HG03095 (cell line): ENCODE measurements around the gene WNT11.

ENCODE experiments used
- ATAC-seq: cut with Tn5 transposase; IDR thresholded peaks from one replicate; pipeline ENCODE4 v1.9.1; 2021; ENCODE audit warnings: moderate library complexity; ENCODE audit not compliant: unreplicated experiment

The WNT11 gene

GRCh38 chr11:76206327-76207081 lies at the start of gene WNT11:
Gene WNT11 (minus strand): TSS chr11:76206502. CDS start chr11:76206407, 95 bp downstream.
- no peak for ATAC-seq

DNA sequence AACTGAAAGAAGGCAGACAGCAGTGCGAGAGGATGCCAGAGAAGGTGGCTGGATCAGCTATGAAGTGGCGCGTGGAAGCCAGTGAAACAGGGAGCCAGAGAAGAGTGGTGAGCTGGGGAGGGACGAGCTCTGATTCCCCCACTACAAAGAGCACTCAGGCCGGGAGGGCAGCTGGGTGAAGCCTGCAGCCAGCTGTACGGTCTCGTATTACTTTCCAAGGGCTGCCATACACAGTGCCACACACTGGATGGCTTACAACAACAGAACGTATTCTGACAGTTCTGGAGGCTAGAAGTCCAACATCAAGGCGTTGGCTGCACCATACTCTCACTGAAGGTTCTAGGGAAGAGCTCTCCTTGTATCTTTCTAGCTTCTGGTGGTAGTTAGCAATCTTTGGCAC lies 47.1 kb upstream of the WNT11 start:
- no peak for ATAC-seq

DNA sequence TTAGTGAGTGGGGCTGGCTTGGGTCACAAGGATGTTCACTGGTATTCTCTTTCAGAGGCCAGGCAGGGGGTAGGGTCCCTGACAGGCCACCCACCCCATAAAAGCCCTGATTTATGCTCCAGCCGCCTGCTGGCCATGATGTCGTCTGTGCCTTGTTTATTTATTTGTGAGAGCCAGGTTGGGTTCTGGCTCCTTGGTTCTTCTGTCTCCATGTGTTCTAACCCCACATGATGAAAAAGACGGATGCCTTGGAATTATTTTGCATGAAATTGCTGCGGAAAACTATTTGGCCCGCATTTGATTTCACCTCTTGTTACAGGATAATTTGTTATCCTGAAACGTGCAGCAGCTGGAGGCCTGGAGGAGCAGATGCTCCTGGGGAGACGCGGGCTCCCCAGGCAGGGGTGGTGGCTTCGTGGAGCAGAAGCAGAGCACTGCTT lies 46.3 kb upstream of the WNT11 start:
- no peak for ATAC-seq

GRCh38 chr11:76251576-76251975 lies 45.3 kb upstream of the WNT11 start:
- ATAC-seq: no peak

DNA sequence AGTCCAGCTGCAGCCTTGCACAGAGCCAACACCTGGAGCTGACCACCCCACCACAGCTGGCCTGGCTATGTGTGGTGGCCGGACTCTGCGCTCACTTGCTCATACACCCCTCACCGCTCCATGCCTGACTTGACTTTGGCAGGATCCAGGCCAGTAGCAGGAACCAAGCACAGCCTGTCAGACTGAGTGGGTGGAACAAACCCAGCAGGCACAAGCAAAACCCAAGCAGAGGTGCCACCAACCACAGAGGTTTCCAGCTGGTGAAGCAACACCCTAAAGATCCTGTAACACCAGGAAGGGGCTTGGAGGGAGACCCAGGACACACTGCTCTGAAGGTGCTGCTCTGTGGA lies 44.9 kb upstream of the WNT11 start:
- ATAC-seq: no peak

DNA sequence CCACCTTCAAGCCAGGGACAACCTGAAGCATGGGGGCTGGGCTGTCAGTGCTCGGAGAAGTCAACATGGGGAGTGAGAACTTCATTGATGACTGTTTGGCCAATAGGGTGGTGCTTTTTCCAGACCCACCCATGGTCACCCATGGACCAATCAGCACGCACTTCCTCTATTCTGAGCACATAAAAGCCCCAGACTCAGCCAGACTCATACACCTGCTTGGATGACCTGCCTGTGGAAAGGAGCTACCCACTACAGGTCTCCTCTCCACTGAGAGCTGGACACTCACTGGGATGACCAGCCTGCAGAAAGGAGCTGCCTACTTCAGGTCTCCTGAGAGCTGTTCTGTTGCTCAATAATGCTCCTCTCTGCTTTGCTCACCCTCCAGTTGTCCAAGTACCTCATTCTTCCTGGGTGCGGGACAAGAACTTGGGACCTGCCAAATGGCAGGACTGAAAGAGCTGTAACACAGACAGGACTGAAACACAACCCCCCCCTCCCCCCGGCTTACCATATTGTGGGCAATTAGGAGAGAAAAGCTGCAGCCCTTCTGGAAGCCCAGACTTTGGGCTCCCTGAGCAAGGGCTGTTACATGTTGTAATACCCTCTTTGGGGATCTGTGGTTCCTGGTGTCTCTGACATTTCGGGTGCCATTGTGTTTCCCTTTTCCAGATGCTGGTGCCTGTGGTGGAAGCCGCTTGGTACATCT lies 44.4 kb upstream of the WNT11 start:
- ATAC-seq: no peak

DNA sequence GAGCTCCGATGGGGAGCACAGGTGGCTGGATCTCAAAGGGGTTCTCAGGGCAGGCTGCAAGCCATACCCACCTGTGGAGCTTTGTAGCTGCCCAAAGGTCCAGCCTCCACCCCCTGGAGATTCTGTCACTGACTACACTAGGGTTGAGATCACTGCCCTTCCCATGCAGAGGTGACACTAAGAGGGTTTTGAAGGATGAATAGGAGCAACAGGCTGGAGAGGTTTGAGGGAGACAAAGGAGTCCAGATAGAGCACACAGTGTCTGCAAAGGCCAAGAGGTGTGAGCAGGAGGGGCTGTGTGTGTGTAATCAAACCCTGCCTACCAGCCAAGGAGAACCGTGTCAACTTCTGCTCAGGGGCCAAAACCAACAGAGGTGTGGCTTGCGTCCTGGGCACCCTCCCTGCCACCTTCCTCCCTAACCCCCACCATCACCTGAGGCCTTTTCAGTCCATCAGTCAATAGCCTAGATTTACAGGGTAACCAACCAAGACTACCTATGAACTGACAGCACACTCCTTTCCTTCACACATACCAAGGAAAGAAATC lies 43.0 kb upstream of the WNT11 start:
- ATAC-seq: no peak

DNA sequence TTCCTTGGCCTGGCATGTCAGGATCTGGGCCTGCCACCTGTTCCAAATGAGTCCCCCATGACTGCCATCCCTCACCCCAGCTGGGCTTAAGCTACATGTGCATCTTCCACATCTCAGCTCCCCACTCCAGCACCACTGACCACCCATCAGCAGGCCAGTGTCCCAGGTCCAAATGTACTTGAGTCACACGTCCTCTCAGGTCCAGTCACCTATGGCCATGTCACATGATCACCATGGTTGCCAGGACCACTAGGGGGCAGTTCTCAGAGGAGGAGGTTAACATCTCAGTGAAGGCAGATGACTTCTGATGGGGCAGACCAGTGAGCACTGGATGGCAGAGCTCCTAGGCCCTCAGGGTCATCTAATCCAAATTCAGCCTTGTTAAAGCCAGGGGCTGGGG lies 41.9 kb upstream of the WNT11 start:
- ATAC-seq: no peak

DNA sequence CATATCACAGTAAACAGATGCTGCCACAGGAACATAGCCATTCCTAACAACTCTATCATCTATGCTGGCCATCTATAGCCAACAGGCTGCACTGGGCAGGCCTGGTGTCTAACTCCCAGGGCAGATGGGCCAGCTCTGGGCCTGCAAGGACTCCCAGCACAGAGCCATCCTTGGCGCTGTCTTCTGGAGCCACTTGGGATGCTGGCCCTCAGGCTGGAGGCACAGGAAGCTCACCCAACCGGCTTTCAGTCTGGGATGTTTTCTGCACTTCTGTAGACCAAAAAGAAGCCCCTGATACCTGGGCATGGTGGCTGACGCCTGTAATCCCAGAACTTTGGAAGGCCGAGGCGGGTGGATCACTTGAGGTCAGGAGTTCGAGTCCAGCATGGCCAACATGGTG lies 40.8 kb upstream of the WNT11 start:
- ATAC-seq: no peak

- ATAC-seq: no peak
Observed at GRCh38 chr11:76246271-76246933, 40.1 kb upstream of the WNT11 start.

- no peak for ATAC-seq
Observed at GRCh38 chr11:76245720-76246119, 39.4 kb upstream of the WNT11 start.

GRCh38 chr11:76244316-76244851 lies 38.1 kb upstream of the WNT11 start:
- ATAC-seq: no peak

GRCh38 chr11:76243957-76244285 lies 37.6 kb upstream of the WNT11 start:
- no peak for ATAC-seq

GRCh38 chr11:76243193-76243956 lies 37.1 kb upstream of the WNT11 start:
- ATAC-seq: no peak

- ATAC-seq: no peak
Observed at GRCh38 chr11:76242004-76242779, 35.9 kb upstream of the WNT11 start.

GRCh38 chr11:76241243-76242000 lies 35.1 kb upstream of the WNT11 start:
- ATAC-seq: no peak

DNA sequence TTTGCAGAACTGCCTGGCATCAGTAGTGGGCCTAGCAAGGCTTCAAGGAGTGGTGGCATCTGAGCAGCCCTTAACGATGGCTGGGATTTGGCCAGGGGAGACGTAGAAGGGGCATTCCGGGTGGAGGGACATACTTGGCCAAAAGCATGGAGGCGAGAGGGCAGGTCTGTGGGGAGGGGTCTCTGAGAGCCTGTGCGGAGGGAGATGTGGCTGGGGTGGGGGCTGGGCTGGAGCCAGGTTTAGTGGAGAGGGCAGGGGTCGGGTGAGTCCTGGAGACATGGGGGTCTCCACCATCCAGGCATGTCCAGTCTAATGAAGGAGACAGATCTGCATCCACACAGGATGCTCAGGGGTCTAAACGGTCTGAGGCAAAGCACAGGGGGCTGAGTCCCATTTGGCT lies 34.4 kb upstream of the WNT11 start:
- no peak for ATAC-seq

- no peak for ATAC-seq
Observed at GRCh38 chr11:76240161-76240540, 33.8 kb upstream of the WNT11 start.

DNA sequence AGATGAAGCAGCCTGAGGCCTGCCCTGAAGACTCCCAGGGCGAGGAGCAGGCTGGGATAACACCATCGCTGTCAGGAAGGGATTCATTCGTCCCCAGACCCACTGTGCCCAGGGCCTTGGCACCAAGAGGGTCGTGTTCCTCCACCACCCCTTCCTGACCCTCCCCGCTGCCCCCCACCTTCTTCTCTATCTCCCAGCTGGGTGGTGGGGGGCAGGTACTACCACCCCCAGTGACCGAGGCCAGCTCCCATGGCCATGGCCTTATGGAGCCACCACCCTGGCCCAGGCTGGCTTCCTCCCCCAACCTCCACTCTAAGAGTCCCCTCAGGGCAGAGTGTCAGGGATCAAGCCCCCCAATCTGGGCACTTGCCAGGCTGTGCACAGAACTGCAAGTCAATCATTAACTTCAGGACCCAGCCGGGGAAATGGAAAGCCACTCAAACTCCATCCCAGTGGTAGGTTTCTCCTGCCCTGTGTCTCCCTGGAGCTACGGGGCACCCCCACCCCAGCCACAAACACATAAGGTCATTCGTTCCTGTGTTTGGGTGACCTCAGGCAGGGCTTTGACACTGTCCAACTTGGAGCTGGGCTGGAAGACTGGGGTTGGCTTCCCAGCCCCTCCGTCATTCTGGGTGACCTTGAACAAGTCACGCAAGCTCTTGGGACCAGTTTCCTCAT lies 33.3 kb upstream of the WNT11 start:
- no peak for ATAC-seq
